HepG2 (cell line): ENCODE results near the gene FAM83G. TPM values are rescaled to one million over a fixed set of nuclear protein-coding genes. Genes with fewer than 3 reads are reported as not detected.

Experiments
- AGO2 ChIP-seq: fragments of 200-400 bp; formaldehyde crosslinking; optimal IDR thresholded peaks from 2 replicates; pipeline ENCODE3; 2017; ENCODE audit warnings: mild to moderate bottlenecking, low read depth, low read length, moderate library complexity
- BATF2 ChIP-seq: sonication (generic); formaldehyde crosslinking; IDR thresholded peaks from 2 replicates; pipeline ENCODE4 v1.8.0; 2022; ENCODE audit warnings: mild to moderate bottlenecking, missing genetic modification reagents, moderate library complexity
- GATAD1 ChIP-seq: IDR thresholded peaks from 2 replicates; pipeline ENCODE4 v1.6.1; 2016; ENCODE audit warnings: missing genetic modification reagents, missing compliant biosample characterization
- GPBP1L1 ChIP-seq: sonication (generic); formaldehyde crosslinking; IDR thresholded peaks from 2 replicates; pipeline ENCODE4 v1.5.0; 2020; ENCODE audit warnings: mild to moderate bottlenecking, missing genetic modification reagents
- KDM3A ChIP-seq: IDR thresholded peaks from 2 replicates; pipeline ENCODE4 v1.6.1; 2018; ENCODE audit warnings: low read depth, missing compliant biosample characterization
- KLF16 ChIP-seq, 2 experiments: sonication (generic) in 1 of 2; formaldehyde crosslinking in 1 of 2; IDR thresholded peaks; 2 replicates each; pipeline versions ENCODE4 v1.6.1 to v1.8.0; 2016 to 2023; ENCODE audit warnings: missing genetic modification reagents in 2 of 2, missing compliant biosample characterization in 1 of 2
- MAZ ChIP-seq, 2 experiments: sonication (generic) in 1 of 2; formaldehyde crosslinking in 1 of 2; IDR thresholded peaks; 2 replicates each; pipeline versions ENCODE4 v1.5.0 to v1.6.1; 2012 to 2020; ENCODE audit warnings: low read depth in 2 of 2, mild to moderate bottlenecking in 2 of 2, borderline replicate concordance in 1 of 2, improper control_type of control experiment in 1 of 2, low read length in 1 of 2, missing genetic modification reagents in 1 of 2, moderate library complexity in 1 of 2
- MIXL1 ChIP-seq: IDR thresholded peaks from 2 replicates; pipeline ENCODE4 v1.6.1; 2016
- MTF1 ChIP-seq: sonication (generic); formaldehyde crosslinking; IDR thresholded peaks from 2 replicates; pipeline ENCODE4 v1.5.0; 2020; ENCODE audit warnings: missing genetic modification reagents
- MYC ChIP-seq: sonication (generic); formaldehyde crosslinking; IDR thresholded peaks from 2 replicates; pipeline ENCODE4 v1.9.0; 2021; ENCODE audit warnings: missing genetic modification reagents, borderline replicate concordance
- SATB2 ChIP-seq: sonication (generic); formaldehyde crosslinking; IDR thresholded peaks from 2 replicates; pipeline ENCODE4 v1.5.0; 2020; ENCODE audit warnings: missing genetic modification reagents
- SRY ChIP-seq: sonication (generic); formaldehyde crosslinking; IDR thresholded peaks from 2 replicates; pipeline ENCODE4 v1.8.0; 2022; ENCODE audit warnings: mild to moderate bottlenecking, missing genetic modification reagents
- THYN1 ChIP-seq: sonication (generic); formaldehyde crosslinking; IDR thresholded peaks from 2 replicates; pipeline ENCODE4 v1.8.1; 2023; ENCODE audit warnings: low read depth, mild to moderate bottlenecking, moderate library complexity, missing genetic modification reagents, borderline replicate concordance
- ZBTB21 ChIP-seq: sonication (generic); formaldehyde crosslinking; IDR thresholded peaks from 2 replicates; pipeline ENCODE4 v1.4.0; 2020; ENCODE audit warnings: missing genetic modification reagents
- ZNF101 ChIP-seq: sonication (generic); formaldehyde crosslinking; IDR thresholded peaks from 2 replicates; pipeline ENCODE4 v1.4.0; 2020; ENCODE audit warnings: mild to moderate bottlenecking, low read depth, missing genetic modification reagents, borderline replicate concordance
- ZNF205 ChIP-seq: IDR thresholded peaks from 2 replicates; pipeline ENCODE4 v1.6.1; 2018; ENCODE audit warnings: missing biosample characterization, missing genetic modification reagents
- ZNF225 ChIP-seq: sonication (generic); formaldehyde crosslinking; IDR thresholded peaks from 2 replicates; pipeline ENCODE4 v1.4.0; 2020; ENCODE audit warnings: mild to moderate bottlenecking, missing genetic modification reagents
- ZNF329 ChIP-seq: sonication (generic); formaldehyde crosslinking; IDR thresholded peaks from 2 replicates; pipeline ENCODE4 v1.9.0; 2021; ENCODE audit warnings: low read depth, mild to moderate bottlenecking, missing genetic modification reagents
- ZNF563 ChIP-seq: sonication (generic); formaldehyde crosslinking; IDR thresholded peaks from 2 replicates; pipeline ENCODE4 v1.8.0; 2022; ENCODE audit warnings: mild to moderate bottlenecking, moderate library complexity, missing genetic modification reagents
- polyA plus RNA-seq, 8 experiments: library from polyadenylated mRNA; depleted of rRNA in 3 of 8; stranded (reverse) in 7 of 8; unstranded in 1 of 8; fragments of >200 nt; fragmentation: Illumina TruSeq in 4 of 8; extraction: Trizol in 4 of 8; gene quantifications; 2 replicates each; pipeline versions ENCODE4 v1.2.1 to v1.2.3, GENCODE V29; 2011 to 2016; ENCODE audit warnings: low read depth in 4 of 8, missing spikeins in 1 of 8, mixed read lengths in 1 of 8; ENCODE audit not compliant: insufficient read depth in 1 of 8
- total RNA-seq, 5 experiments: library from RNA; depleted of rRNA; stranded (reverse); fragments of >200 nt; fragmentation: Illumina TruSeq; extraction: Trizol; gene quantifications; 2 replicates each; pipeline ENCODE4 v1.2.3, GENCODE V29; 2016; ENCODE audit warnings: low read depth in 1 of 5
- TF ChIP-seq, protein P1 (sequence below): sonication (generic); formaldehyde crosslinking; IDR thresholded peaks from 2 replicates; pipeline ENCODE4 v1.5.1; 2020; ENCODE audit warnings: missing genetic modification reagents, mild to moderate bottlenecking, borderline replicate concordance
- TF ChIP-seq, protein P2 (sequence below): sonication (generic); formaldehyde crosslinking; IDR thresholded peaks from 2 replicates; pipeline ENCODE4 v1.5.0; 2020; ENCODE audit warnings: mild to moderate bottlenecking, missing genetic modification reagents
- TF ChIP-seq, protein P3 (sequence below): IDR thresholded peaks from 2 replicates; pipeline ENCODE4 v1.6.1; 2016; ENCODE audit warnings: mild to moderate bottlenecking

The FAM83G gene
- total and polyA plus RNA-seq, 2 of the 13 experiments (the other 11 are each of a cell fraction or from before 2014, with no cell fraction given) = 13.7 to 18.6 TPM

DNA sequence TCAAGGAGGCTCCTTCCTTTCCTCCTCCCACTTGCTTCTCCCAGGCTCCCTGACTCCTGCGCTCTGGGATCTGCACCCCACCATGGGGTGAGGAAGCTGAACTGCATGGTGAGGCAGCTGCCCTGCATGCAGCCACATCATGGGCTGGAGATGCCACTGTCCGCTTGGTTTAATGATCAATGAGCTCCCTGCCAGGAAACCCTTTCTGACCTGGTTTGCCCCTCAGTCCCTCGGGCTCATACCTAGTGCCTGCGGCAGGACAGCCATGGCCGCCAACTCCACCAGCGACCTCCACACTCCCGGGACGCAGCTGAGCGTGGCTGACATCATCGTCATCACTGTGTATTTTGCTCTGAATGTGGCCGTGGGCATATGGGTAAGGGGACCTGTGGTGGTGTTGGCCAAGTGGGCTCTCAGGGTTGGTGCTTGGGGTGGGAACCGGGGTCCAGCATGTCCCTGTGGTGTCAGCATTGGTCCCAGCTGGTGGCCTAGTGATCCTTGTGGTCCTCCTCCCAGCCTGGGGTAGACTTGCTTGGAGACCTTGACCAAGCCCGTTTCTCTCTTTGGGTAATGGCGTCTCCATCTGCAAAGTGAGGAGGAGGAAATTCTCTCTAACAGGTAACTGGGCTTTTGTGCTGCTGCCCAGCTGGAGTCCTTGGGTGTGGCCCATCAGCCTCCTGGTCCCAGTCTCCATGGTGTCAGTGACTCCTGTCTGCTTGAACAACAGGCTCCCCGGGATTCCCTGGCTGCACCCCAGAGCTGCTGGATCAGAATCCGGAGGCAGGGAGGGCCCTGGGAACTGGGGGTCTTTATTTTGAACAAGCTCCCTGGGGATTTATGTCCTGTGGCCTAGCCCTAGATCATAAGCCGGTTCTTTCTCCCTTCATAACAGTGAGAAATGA is 52.4 kb downstream of the FAM83G start, which contains the start of gene SLC5A10 (continued):
- TF ChIP-seq, protein P1, sequence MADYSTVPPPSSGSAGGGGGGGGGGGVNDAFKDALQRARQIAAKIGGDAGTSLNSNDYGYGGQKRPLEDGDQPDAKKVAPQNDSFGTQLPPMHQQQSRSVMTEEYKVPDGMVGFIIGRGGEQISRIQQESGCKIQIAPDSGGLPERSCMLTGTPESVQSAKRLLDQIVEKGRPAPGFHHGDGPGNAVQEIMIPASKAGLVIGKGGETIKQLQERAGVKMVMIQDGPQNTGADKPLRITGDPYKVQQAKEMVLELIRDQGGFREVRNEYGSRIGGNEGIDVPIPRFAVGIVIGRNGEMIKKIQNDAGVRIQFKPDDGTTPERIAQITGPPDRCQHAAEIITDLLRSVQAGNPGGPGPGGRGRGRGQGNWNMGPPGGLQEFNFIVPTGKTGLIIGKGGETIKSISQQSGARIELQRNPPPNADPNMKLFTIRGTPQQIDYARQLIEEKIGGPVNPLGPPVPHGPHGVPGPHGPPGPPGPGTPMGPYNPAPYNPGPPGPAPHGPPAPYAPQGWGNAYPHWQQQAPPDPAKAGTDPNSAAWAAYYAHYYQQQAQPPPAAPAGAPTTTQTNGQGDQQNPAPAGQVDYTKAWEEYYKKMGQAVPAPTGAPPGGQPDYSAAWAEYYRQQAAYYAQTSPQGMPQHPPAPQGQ (CRISPR knock-in tag) = no peak
- TF ChIP-seq GPBP1L1 (CRISPR knock-in tag) = no peak
- no peak for TF ChIP-seq GATAD1 (CRISPR knock-in tag)
- no peak for TF ChIP-seq ZBTB21
- TF ChIP-seq ZNF329 (CRISPR knock-in tag) = no peak
- no peak for TF ChIP-seq MTF1 (CRISPR knock-in tag)
- no peak for TF ChIP-seq AGO2
- no peak for TF ChIP-seq ZNF563 (CRISPR knock-in tag)
- no peak for TF ChIP-seq KDM3A (CRISPR knock-in tag)
- no peak for TF ChIP-seq KLF16 (CRISPR knock-in tag; IDR thresholded peaks at IDR 0.05)
- no peak for TF ChIP-seq SATB2 (CRISPR knock-in tag)
- TF ChIP-seq ZNF101 = no peak
- TF ChIP-seq, protein P2, sequence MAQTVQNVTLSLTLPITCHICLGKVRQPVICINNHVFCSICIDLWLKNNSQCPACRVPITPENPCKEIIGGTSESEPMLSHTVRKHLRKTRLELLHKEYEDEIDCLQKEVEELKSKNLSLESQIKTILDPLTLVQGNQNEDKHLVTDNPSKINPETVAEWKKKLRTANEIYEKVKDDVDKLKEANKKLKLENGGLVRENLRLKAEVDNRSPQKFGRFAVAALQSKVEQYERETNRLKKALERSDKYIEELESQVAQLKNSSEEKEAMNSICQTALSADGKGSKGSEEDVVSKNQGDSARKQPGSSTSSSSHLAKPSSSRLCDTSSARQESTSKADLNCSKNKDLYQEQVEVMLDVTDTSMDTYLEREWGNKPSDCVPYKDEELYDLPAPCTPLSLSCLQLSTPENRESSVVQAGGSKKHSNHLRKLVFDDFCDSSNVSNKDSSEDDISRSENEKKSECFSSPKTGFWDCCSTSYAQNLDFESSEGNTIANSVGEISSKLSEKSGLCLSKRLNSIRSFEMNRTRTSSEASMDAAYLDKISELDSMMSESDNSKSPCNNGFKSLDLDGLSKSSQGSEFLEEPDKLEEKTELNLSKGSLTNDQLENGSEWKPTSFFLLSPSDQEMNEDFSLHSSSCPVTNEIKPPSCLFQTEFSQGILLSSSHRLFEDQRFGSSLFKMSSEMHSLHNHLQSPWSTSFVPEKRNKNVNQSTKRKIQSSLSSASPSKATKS = no peak
- TF ChIP-seq BATF2 (CRISPR knock-in tag) = no peak
- TF ChIP-seq, protein P3, sequence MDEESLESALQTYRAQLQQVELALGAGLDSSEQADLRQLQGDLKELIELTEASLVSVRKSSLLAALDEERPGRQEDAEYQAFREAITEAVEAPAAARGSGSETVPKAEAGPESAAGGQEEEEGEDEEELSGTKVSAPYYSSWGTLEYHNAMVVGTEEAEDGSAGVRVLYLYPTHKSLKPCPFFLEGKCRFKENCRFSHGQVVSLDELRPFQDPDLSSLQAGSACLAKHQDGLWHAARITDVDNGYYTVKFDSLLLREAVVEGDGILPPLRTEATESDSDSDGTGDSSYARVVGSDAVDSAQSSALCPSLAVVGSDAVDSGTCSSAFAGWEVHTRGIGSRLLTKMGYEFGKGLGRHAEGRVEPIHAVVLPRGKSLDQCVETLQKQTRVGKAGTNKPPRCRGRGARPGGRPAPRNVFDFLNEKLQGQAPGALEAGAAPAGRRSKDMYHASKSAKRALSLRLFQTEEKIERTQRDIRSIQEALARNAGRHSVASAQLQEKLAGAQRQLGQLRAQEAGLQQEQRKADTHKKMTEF (CRISPR knock-in tag) = no peak
- no peak for TF ChIP-seq SRY (CRISPR knock-in tag)
- no peak for TF ChIP-seq MAZ (IDR thresholded peaks at IDR 0.05; ENCODE audit: borderline replicate concordance, low read depth, low read length)
- TF ChIP-seq MAZ (CRISPR knock-in tag; IDR thresholded peaks at IDR 0.05; ENCODE audit: low read depth) = no peak
- no peak for TF ChIP-seq MYC
- TF ChIP-seq THYN1 (CRISPR knock-in tag) = no peak
- no peak for TF ChIP-seq ZNF205 (CRISPR knock-in tag)
- no peak for TF ChIP-seq MIXL1
- TF ChIP-seq ZNF225 (CRISPR knock-in tag) = no peak
